Endothelial cell of umbilical vein (primary cell): ENCODE data around the gene SCN9A. TPM values are rescaled to one million over a fixed set of nuclear protein-coding genes. Genes with fewer than 3 reads are reported as not detected.

ENCODE experiments used
- BruUV-seq: library from RNA; stranded (reverse); fragments of 400-500 nt; replicated peaks from 2 replicates; lab custom pipeline; 2021; lab: Mats Ljungman, UMichigan
- CTCF ChIA-PET: fragments of 300-600, 350-600 bp; sonication (Branson Sonifier 250); formaldehyde crosslinking; loops from one replicate; lab custom pipeline; 2021; ENCODE audit warnings: antibody characterized with exemption, inconsistent platforms; lab: Charles Lee
- POLR2A ChIA-PET: fragments of 300-600, 350-600 bp; sonication (Branson Sonifier 250); formaldehyde crosslinking; loops from one replicate; lab custom pipeline; 2021; ENCODE audit warnings: antibody characterized with exemption, inconsistent platforms; lab: Charles Lee
- DNase-seq: peaks from one replicate; pipeline ENCODE4 v3.0.0-alpha.2; 2011; ENCODE audit warnings: low read depth, low spot score
- FAIRE-seq: peaks from 2 replicates; lab custom pipeline; 2011; peaks lifted over from hg19 to GRCh38; lab: Jason Lieb, UNC
- H2AFZ ChIP-seq: 2 replicates; pipeline ENCODE4 v1.6.0; 2012; ENCODE audit warnings: low read depth, low read length, control low read depth, inconsistent platforms
- H3K27ac ChIP-seq: 2 replicates; pipeline ENCODE4 v1.5.1; 2011; ENCODE audit warnings: low read depth, mild to moderate bottlenecking, control low read depth, low read length, moderate library complexity; ENCODE audit not compliant: insufficient read depth
- H3K27me3 ChIP-seq, 2 experiments: 2 replicates each; pipeline versions ENCODE4 v1.6.0 to v1.6.1; 2011; ENCODE audit warnings: low read length in 2 of 2, mixed read lengths in 1 of 2; ENCODE audit not compliant: control insufficient read depth in 2 of 2, insufficient read depth in 2 of 2
- H3K36me3 ChIP-seq, 2 experiments: 2 replicates in 1 of 2; 3 replicates in 1 of 2; pipeline ENCODE4 v1.5.1; 2011; ENCODE audit warnings: low read length in 2 of 2, mild to moderate bottlenecking in 1 of 2, moderate library complexity in 1 of 2; ENCODE audit not compliant: control insufficient read depth in 2 of 2, insufficient read depth in 2 of 2; ENCODE audit errors: extremely low read depth in 1 of 2
- H3K4me1 ChIP-seq: 3 replicates; pipeline ENCODE4 v1.5.1; 2011; ENCODE audit warnings: mild to moderate bottlenecking, low read length; ENCODE audit not compliant: control insufficient read depth, insufficient read depth; ENCODE audit errors: extremely low read depth
- H3K4me2 ChIP-seq: 2 replicates; pipeline ENCODE4 v1.6.1; 2011; ENCODE audit warnings: low read length, control low read depth, mixed read lengths; ENCODE audit not compliant: insufficient read depth
- H3K4me3 ChIP-seq, 3 experiments: fragments of 200-600 bp in 1 of 3; sonication (generic), shearing (Covaris generic) in 1 of 3; replicated peaks in 1 of 3; 2 replicates each; pipeline ENCODE4 v1.5.1; 2011 to 2016; ENCODE audit warnings: control low read depth in 3 of 3, low read length in 3 of 3, mild to moderate bottlenecking in 2 of 3, inconsistent platforms in 1 of 3, low read depth in 1 of 3, moderate library complexity in 1 of 3; ENCODE audit not compliant: insufficient read depth in 1 of 3
- H3K79me2 ChIP-seq: 2 replicates; pipeline ENCODE4 v1.6.0; 2012; ENCODE audit warnings: low read length, inconsistent platforms; ENCODE audit not compliant: control insufficient read depth, insufficient read depth
- H3K9ac ChIP-seq: replicated peaks from 2 replicates; pipeline ENCODE3; 2011; ENCODE audit warnings: low read length, control low read depth; ENCODE audit not compliant: insufficient read depth; ENCODE audit errors: extremely low read depth
- H3K9me1 ChIP-seq: replicated peaks from 3 replicates; pipeline ENCODE4 v1.6.0; 2011; ENCODE audit warnings: mild to moderate bottlenecking, low read length; ENCODE audit not compliant: control insufficient read depth, insufficient read depth; ENCODE audit errors: extremely low read depth
- H3K9me3 ChIP-seq: replicated peaks from 2 replicates; pipeline ENCODE4 v1.5.1; 2012; ENCODE audit warnings: low read length, inconsistent platforms; ENCODE audit not compliant: control insufficient read depth, insufficient read depth
- H4K20me1 ChIP-seq: replicated peaks from 2 replicates; pipeline ENCODE3; 2011; ENCODE audit warnings: mild to moderate bottlenecking, low read length; ENCODE audit not compliant: control insufficient read depth, insufficient read depth; ENCODE audit errors: extremely low read depth
- EZH2 ChIP-seq: IDR thresholded peaks from 2 replicates; pipeline ENCODE4 v1.6.1; 2012; ENCODE audit warnings: borderline replicate concordance, low read depth, mild to moderate bottlenecking, moderate library complexity, low read length, inconsistent platforms; ENCODE audit not compliant: severe bottlenecking
- FOS ChIP-seq: IDR thresholded peaks from 2 replicates; pipeline ENCODE4 v1.6.1; 2011; ENCODE audit warnings: mild to moderate bottlenecking, low read length, moderate library complexity, borderline replicate concordance; ENCODE audit not compliant: insufficient read depth
- GATA2 ChIP-seq: IDR thresholded peaks from 2 replicates; pipeline ENCODE4 v1.7.0; 2011; ENCODE audit warnings: low read depth, mild to moderate bottlenecking, moderate library complexity, mixed read lengths, low read length; ENCODE audit not compliant: insufficient read length, insufficient read depth
- JUN ChIP-seq: IDR thresholded peaks from 2 replicates; pipeline ENCODE4 v1.6.1; 2011; ENCODE audit warnings: borderline replicate concordance, low read depth; ENCODE audit not compliant: insufficient read length, insufficient read depth
- MYC ChIP-seq: IDR thresholded peaks from one replicate; pipeline ENCODE4 v1.6.1; 2011; ENCODE audit warnings: mild to moderate bottlenecking, low read depth, low read length
- POLR2A ChIP-seq: IDR thresholded peaks from 2 replicates; pipeline ENCODE4 v1.6.1; 2012; ENCODE audit warnings: low read depth, mild to moderate bottlenecking, control low read depth, low read length
- POLR2AphosphoS5 ChIP-seq: IDR thresholded peaks from 2 replicates; pipeline ENCODE4 v1.6.1; 2012; ENCODE audit warnings: low read depth, mild to moderate bottlenecking, control low read depth, low read length, moderate library complexity; ENCODE audit not compliant: insufficient read depth
- dilution Hi-C: fragments of 300-500 bp; cut with MboI; formaldehyde crosslinking; loops from one replicate; pipeline ENCODE4 v1.15.0; 2019; ENCODE audit warnings: low sequenced_read_pairs; ENCODE audit not compliant: extremely low pct_ligation_motif_present
- intact Hi-C: fragments of 100-400 bp; cut with micrococcal nuclease; formaldehyde crosslinking; loops from one replicate; pipeline ENCODE4 v1.10.0; 2022
- polyA plus RNA-seq, 4 experiments: library from polyadenylated mRNA; depleted of rRNA in 3 of 4; stranded (reverse) in 3 of 4; unstranded in 1 of 4; fragments of >200 nt; gene quantifications; 2 replicates each; pipeline versions ENCODE4 v1.2.1 to v1.2.3, GENCODE V29; 2011 to 2012; ENCODE audit warnings: missing spikeins in 1 of 4
- total RNA-seq: library from RNA; stranded (reverse); gene quantifications from 2 replicates; pipeline ENCODE4 v1.2.3, GENCODE V29; 2021
- TF ChIP-seq, protein P1 (sequence below): IDR thresholded peaks from 2 replicates; pipeline ENCODE4 v1.6.1; 2011; ENCODE audit not compliant: insufficient read depth, insufficient read length
- TF ChIP-seq, protein P2 (sequence below), 2 donors: IDR thresholded peaks; 1 replicate in 1 of 2; 2 replicates in 1 of 2; pipeline ENCODE4 v1.5.1; 2011; ENCODE audit warnings: low read length in 2 of 2, mild to moderate bottlenecking in 2 of 2, moderate library complexity in 2 of 2, control low read depth in 1 of 2, inconsistent platforms in 1 of 2, low read depth in 1 of 2; ENCODE audit not compliant: insufficient read depth in 1 of 2; ENCODE audit errors: extremely low read depth in 1 of 2

The SCN9A gene
- total and polyA plus RNA-seq, 2 donors (not counting 3 experiments of a cell fraction or from before 2014, with no cell fraction given) = 0.88 to 1.6 TPM

DNA sequence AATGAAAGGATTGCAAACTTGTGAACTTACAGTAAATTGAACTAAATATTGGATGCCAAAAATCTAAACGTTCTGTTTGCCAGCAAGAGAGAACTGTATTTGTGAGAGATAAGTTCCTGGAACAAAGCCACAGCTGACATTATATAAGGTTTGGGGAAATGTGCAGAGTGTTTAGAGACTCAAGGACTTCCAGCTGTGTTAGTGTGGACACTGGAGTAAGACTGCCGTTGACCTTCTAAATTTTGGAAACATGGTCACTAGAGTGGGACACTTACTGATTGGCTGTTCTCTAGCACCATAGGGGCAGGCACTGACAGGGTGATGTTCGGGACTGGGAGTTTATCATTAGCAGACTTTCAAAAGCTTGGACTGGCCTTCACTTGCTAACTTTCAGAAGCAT is 40.5 kb downstream of the SCN9A start:
- Histone ChIP-seq H4K20me1 (no peaks in the 10 kb centered on the region), H3K27me3 (no peaks in the 10 kb centered on the region), H3K9me1 (no peaks in the 10 kb centered on the region), H3K4me1 (no peaks in the 10 kb centered on the region), H3K79me2 (no peaks in the 10 kb centered on the region), H3K4me3 (no peak overlapping the region), H3K4me2 (no peak overlapping the region), H2AFZ (no peak overlapping the region), H3K9me3 (no peaks in the 10 kb centered on the region), H3K36me3 (no peaks in the 10 kb centered on the region), H3K9ac (no peak overlapping the region), H3K27ac (no peak overlapping the region)
- no TSS peak for BruUV-seq
- intact Hi-C loops (no loop called here), dilution Hi-C loops (no loop called here)
- no peak for TF ChIP-seq MYC
- no peak for TF ChIP-seq EZH2
- TF ChIP-seq, protein P1, sequence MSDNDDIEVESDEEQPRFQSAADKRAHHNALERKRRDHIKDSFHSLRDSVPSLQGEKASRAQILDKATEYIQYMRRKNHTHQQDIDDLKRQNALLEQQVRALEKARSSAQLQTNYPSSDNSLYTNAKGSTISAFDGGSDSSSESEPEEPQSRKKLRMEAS = no peak
- no peak for TF ChIP-seq GATA2
- no peak for TF ChIP-seq POLR2A
- TF ChIP-seq FOS = no peak
- TF ChIP-seq JUN = no peak
- TF ChIP-seq POLR2AphosphoS5 = no peak
- TF ChIP-seq, protein P2, sequence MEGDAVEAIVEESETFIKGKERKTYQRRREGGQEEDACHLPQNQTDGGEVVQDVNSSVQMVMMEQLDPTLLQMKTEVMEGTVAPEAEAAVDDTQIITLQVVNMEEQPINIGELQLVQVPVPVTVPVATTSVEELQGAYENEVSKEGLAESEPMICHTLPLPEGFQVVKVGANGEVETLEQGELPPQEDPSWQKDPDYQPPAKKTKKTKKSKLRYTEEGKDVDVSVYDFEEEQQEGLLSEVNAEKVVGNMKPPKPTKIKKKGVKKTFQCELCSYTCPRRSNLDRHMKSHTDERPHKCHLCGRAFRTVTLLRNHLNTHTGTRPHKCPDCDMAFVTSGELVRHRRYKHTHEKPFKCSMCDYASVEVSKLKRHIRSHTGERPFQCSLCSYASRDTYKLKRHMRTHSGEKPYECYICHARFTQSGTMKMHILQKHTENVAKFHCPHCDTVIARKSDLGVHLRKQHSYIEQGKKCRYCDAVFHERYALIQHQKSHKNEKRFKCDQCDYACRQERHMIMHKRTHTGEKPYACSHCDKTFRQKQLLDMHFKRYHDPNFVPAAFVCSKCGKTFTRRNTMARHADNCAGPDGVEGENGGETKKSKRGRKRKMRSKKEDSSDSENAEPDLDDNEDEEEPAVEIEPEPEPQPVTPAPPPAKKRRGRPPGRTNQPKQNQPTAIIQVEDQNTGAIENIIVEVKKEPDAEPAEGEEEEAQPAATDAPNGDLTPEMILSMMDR (IDR thresholded peaks at IDR 0.05; ENCODE audit: extremely low read depth in 1 of 2, insufficient read depth in 1 of 2, low read depth in 1 of 2, low read length in 2 of 2) = no peak
- ChIA-PET POLR2A (no interaction called here), CTCF (interaction anchor here (0.9 to 1.9 kb wide), 3 partner anchors 9 to 84 kb away, joined by 4 to 5 read pairs (median 4); no protein-coding TSS in a partner anchor)
- FAIRE-seq (no peak), DNase-seq (no peak)
